HG03135 (cell line): ENCODE results near the gene TWF2.

Experiments used
- ATAC-seq: cut with Tn5 transposase; IDR thresholded peaks from one replicate; pipeline ENCODE4 v1.9.1; 2021; ENCODE audit warnings: mild to moderate bottlenecking, moderate library complexity; ENCODE audit not compliant: unreplicated experiment

TWF2 gene

GRCh38 chr3:52204337-52205073 is 34.5 kb downstream of the TWF2 start:
- ATAC-seq: no peak

DNA sequence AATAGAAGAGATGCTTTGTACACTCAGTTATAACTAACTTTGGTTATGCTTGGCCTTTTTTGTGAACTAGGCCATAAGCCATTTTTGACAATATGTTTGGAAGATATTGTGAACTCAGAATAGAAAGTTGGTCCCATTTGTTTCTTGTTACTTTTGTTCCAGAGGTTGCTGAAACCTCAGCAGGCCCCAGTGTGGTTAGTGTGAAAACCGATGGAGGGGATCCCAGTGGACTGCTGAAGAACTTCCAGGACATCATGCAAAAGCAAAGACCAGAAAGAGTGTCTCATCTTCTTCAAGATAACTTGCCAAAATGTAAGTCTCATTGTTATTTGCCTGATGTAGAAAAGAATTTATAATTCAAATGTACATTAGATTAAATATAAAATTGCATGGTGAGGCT is 35.3 kb downstream of the TWF2 start:
- ATAC-seq: no peak

GRCh38 chr3:52202384-52203077 is 36.4 kb downstream of the TWF2 start:
- ATAC-seq: no peak

DNA sequence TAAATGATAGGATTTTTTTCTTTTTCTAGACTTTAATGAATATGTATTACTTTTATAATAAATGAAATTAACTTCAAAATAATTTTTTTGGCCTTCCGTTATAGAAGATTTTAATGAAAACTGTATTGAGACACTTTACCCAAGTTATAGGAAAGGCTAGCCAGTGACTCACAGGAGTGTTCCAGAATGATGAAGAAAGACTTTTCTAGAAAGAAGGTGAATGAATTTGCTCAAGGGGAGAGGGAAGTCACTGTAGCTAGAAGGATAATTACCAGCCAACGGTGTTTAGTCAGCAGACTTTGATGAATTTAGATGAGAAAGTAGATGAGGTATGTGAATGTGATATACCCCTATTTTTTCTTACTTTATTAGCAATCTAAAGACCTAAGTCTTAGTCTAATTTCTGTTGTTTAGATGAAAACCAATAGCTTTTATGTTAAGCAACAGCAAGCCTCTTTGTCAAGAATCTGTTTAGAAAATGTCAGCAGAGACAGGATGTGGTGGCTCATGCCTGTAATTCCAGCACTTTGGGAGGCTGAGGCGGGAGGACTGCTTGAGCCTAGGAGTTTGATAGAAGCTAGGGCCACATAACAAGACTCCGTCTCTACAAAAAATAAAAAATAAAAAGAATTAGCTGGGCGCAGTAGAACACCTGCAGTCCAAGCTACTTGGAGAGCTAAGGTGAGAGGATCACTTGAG is 37.8 kb downstream of the TWF2 start:
- ATAC-seq: no peak

DNA sequence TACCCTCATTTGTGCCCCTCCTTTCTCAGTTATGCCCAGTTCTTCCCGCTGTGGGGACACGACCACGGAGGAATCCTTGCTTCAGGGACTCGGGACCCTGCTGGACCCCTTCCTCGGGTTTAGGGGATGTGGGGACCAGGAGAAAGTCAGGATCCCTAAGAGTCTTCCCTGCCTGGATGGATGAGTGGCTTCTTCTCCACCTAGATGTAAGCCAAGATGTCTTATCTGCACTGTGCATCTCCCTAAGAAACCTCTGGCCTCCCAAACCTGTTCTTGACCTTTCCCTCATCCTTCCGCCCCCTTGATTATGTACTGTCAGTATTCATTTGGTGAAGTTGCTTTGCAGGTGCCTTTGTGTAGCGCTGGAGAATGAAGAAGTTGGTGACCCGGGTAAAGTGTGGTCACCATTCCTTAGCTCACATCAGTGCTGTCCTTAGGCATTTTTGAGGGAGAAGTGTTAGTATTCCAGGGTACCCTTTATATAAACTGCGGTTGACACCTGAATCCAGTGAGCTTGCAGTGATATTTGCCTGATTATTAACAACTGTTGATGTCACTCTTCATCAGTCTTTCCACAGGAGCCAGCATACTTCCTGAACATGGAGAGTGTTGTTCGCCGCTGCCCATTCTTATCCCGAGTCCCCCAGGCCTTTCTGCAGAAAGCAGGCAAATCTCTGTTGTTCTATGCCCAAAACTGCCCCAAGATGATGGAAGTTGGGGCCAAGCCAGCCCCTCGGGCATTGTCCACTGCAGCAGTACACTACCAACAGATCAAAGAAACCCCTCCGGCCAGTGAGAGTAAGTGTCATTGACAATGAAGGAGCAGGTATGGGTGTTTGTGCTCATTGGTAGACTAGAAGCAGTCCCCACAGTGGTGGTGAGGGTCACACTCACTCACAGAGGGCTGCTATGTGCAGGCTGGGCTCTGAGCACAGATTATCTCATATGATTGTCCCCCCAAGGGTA is 40.0 kb downstream of the TWF2 start:
- ATAC-seq: no peak

- ATAC-seq: peak; percentile 83
Measured at GRCh38 chr3:52197842-52198625, 40.9 kb downstream of the TWF2 start, which contains the start of gene ALAS1. Gene ALAS1, plus strand, starts transcription at chr3:52198160. Its CDS starts 1,082 bp downstream, at chr3:52199242.

DNA sequence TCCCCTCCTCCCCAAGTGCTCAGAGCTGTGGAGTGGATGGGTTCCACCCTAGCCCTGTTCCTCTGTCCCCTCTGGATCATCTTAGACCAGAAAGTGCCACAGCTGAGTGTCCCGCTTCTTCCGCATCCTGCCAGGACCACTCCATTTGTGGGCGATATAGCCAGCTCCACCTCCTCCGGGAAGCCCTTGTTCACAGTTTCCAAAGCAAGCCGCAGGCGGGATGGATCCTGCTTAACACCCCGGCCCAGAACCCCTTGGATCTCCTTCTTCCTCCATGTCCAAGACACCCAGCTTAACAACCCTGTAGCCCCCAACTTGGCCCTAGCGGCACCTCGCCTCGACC is 41.5 kb downstream of the TWF2 start:
- ATAC-seq: no peak

- ATAC-seq: no peak
Measured at GRCh38 chr3:52196977-52197376, 42.0 kb downstream of the TWF2 start.

- no peak for ATAC-seq
Measured at GRCh38 chr3:52195823-52196331, 43.1 kb downstream of the TWF2 start.

DNA sequence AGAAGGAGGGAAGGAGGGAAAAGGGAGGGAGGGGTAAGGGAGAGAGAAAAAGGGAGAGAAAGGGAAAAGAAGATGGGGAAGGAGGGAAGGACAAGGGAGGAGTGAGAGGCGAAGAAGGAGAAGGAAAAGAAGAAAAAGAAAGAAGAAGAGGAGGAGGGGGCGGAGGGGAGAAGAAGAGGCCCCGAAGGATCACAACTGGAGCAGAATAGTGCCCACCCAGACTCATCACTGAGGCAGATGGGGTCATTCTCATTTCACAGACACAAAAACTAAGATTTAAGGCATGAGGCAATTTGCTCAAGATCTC is 43.7 kb downstream of the TWF2 start:
- ATAC-seq: no peak

- no peak for ATAC-seq
Measured at GRCh38 chr3:52194485-52195290, 44.3 kb downstream of the TWF2 start.

GRCh38 chr3:52193065-52193464 is 45.9 kb downstream of the TWF2 start:
- ATAC-seq: no peak

DNA sequence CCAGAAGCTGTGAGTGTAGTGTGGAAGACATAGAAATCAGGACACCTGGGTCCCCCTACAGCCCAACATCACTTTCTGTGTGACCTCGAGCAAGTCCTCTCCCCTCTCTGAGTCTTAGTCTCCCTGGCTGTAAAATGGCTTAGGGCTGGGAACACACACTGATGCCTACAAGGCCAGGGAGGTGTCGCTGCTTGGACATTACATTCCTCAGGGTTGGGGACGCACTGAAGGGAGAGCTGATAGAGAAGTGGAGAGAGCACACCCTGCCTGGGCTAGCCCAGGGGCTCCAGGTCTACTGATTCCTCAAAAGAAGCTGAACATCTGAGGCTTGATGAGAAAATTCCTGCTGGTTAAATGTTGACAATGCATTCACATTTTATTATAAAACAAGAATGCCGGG is 47.3 kb downstream of the TWF2 start:
- ATAC-seq: no peak

- ATAC-seq: no peak
Measured at GRCh38 chr3:52190294-52191074, 48.5 kb downstream of the TWF2 start.

DNA sequence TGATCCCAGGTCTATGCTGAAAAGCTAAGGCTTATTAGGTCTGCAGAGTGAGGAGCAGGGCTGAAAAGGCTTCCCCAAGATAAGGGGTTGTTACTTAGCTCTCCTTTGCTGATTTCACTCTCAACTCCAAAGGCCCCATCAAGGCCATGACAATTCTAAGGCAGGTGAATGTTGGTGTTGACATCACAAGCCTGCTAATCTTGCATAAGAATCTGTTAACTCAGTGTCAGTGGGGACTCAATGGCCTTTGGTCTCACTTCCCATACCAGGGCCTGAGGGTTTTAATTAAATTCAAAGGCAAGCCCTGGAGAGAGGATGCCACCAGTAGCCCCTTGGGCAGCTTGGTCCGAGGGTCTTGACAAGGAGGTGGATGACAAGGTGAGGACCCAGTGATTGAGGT is 50.4 kb downstream of the TWF2 start:
- ATAC-seq: no peak

GRCh38 chr3:52186729-52187128 is 52.2 kb downstream of the TWF2 start:
- ATAC-seq: no peak

DNA sequence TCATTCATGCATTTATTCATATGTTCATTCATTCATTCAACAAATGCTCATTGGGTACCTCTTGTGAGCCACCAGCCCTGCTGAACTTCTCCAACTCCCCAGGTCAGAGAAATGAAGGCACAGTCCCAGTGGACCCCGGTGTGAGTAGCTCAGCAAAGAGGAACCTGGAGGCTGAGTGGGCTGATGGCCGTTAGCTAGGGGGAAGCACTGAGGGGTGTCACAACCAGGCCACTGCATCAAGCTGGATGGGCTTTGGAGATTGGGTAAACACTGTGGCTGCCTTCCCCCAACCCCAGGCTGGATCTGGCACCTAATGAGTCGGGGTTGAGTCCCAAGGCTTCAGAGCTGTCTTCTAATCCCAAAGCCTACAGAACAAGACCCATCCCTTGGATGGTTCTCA is 53.1 kb downstream of the TWF2 start:
- no peak for ATAC-seq

DNA sequence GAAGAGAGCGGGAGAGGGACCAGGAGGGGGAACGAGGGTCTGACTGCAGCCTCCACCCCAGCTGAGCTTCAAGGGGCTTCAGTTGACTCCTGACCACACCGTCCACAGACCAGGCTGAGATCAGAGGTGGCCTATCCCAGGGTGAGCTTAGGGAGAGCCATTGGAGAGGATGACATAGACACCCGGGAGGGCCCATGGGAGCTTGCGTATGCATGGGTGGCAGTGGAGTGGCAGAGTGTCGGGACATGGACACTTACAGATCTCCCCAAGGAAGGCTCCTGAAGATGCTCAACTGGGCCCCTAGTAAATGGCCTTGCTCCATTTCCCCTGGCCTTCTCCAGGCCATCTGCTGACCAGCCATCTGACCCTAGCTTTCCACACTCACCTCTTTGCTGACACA is 53.6 kb downstream of the TWF2 start:
- ATAC-seq: no peak
